Activated CD8-positive, alpha-beta T cell treated with anti-CD3 and anti-CD28 coated beads for 36 hours (primary cell): ENCODE measurements around the gene F12. TPM values are rescaled to one million over a fixed set of nuclear protein-coding genes. Genes with fewer than 3 reads are reported as not detected.
"Not testable (repeated sequence)": the region's sequence is repeated elsewhere in the genome, so short reads cannot be mapped to it uniquely, and the experiment has no call there.

ENCODE experiments used
- ATAC-seq: fragments of 200-7000 bp; cut with Tn5 transposase; one replicate; pipeline ENCODE4 v1.10.0; 2021; ENCODE audit warnings: mild to moderate bottlenecking, moderate library complexity
- CTCF ChIA-PET: fragments of 350-600 bp; sonication (Branson Sonifier 250); formaldehyde crosslinking; loops from one replicate; lab custom pipeline; 2021; ENCODE audit warnings: antibody characterized with exemption; lab: Charles Lee
- POLR2A ChIA-PET: fragments of 350-600 bp; sonication (Branson Sonifier 250); formaldehyde crosslinking; loops from one replicate; lab custom pipeline; 2021; ENCODE audit warnings: antibody characterized with exemption; lab: Charles Lee
- DNase-seq: peaks from one replicate; pipeline ENCODE4 v3.0.0-alpha.2; 2020
- H3K27ac Mint-ChIP-seq: one replicate; pipeline ENCODE4 v1.8.0; 2021; ENCODE audit warnings: mild to moderate bottlenecking, mixed read lengths
- H3K27me3 Mint-ChIP-seq: one replicate; pipeline ENCODE4 v1.8.0; 2021; ENCODE audit warnings: mixed read lengths
- H3K36me3 Mint-ChIP-seq: one replicate; pipeline ENCODE4 v1.8.0; 2021; ENCODE audit warnings: low read depth, mixed read lengths
- H3K4me1 Mint-ChIP-seq: one replicate; pipeline ENCODE4 v1.8.0; 2021; ENCODE audit warnings: low read depth, mixed read lengths
- H3K4me3 Mint-ChIP-seq: one replicate; pipeline ENCODE4 v1.8.0; 2021; ENCODE audit warnings: mild to moderate bottlenecking, moderate library complexity, mixed read lengths
- H3K9me3 Mint-ChIP-seq: one replicate; pipeline ENCODE4 v1.8.0; 2021; ENCODE audit warnings: mixed read lengths
- intact Hi-C: fragments of 100-400 bp; cut with micrococcal nuclease; formaldehyde crosslinking; loops from one replicate; pipeline ENCODE4 v1.10.0; 2022
- total RNA-seq, 2 experiments: library from RNA; stranded (reverse); gene quantifications; one replicate each; pipeline ENCODE4 v1.2.3, GENCODE V29; 2021
- TF ChIP-seq, protein P1 (sequence below): fragments of 200-600 bp; IDR thresholded peaks from one replicate; pipeline ENCODE4 v1.8.0; 2022; ENCODE audit warnings: antibody characterized with exemption, mild to moderate bottlenecking

Gene F12
- total RNA-seq, 2 experiments from 2014 or later, result 7.9 TPM

DNA sequence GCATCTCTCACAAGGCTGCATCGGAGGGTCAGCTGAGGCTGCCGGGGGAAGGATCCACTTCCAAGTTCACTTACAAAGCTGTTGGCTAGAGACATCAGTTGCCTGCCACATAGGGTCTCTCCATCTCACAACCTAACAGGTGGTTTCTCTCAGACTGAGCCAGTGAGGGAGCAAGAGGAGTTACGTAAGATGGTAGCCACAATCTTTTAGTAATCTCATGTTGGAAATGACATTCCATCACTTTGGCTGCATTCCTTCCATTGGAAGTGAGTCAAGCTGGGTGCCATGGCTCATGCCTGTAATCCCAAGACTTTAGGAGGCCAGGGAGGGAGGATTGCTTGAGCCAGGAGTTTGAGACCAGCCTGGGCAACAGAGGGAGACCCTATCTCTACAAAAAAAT is 9.7 kb upstream of the F12 start:
- Mint-ChIP-seq H3K9me3 (no peaks in the 10 kb centered on the region), H3K27me3 (no peaks in the 10 kb centered on the region), H3K27ac (no peak overlapping the region), H3K4me1 (peaks cover 7% of the 10 kb centered on the region), H3K4me3 (no peak overlapping the region), H3K36me3 (no peaks in the 10 kb centered on the region)
- TF ChIP-seq, protein P1, sequence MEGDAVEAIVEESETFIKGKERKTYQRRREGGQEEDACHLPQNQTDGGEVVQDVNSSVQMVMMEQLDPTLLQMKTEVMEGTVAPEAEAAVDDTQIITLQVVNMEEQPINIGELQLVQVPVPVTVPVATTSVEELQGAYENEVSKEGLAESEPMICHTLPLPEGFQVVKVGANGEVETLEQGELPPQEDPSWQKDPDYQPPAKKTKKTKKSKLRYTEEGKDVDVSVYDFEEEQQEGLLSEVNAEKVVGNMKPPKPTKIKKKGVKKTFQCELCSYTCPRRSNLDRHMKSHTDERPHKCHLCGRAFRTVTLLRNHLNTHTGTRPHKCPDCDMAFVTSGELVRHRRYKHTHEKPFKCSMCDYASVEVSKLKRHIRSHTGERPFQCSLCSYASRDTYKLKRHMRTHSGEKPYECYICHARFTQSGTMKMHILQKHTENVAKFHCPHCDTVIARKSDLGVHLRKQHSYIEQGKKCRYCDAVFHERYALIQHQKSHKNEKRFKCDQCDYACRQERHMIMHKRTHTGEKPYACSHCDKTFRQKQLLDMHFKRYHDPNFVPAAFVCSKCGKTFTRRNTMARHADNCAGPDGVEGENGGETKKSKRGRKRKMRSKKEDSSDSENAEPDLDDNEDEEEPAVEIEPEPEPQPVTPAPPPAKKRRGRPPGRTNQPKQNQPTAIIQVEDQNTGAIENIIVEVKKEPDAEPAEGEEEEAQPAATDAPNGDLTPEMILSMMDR, result no peak
- intact Hi-C loops, result no loop called here
- DNase-seq (no peak), ATAC-seq (no peak)
- ChIA-PET POLR2A (interaction anchor here (0.7 to 1.4 kb wide), 2 partner anchors 27 to 83 kb away, joined by 3 to 6 read pairs; partner anchors contain the start of gene PRR7), CTCF (interaction anchor here (7.0 kb wide), 1 partner anchor 15 kb away, joined by 76 read pairs; no protein-coding TSS in a partner anchor)

DNA sequence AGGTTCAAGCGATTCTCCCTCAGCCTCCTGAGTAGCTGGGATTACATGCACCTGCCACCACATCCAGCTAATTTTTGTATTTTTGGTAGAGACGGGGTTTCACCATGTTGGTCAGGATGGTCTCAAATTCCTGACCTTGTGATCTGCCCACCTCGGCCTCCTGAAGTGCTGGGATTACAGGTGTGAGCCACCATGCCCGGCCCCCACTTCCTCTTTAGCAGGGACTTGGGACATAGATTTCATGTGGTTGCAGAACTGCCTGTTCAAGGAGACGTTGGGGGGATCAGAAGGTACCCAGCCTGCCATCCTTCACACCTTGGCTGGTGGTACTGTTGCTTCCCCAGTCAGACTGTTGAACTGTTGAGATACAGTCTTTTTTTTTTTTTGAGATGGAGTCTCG is 7.7 kb upstream of the F12 start:
- H3K9me3 Mint-ChIP-seq, intact Hi-C loops, H3K27ac Mint-ChIP-seq, DNase-seq, H3K4me3 Mint-ChIP-seq, H3K36me3 Mint-ChIP-seq, H3K27me3 Mint-ChIP-seq, ATAC-seq: not testable (repeated sequence)
- POLR2A ChIA-PET, result interaction anchor here (0.9 to 4.7 kb wide), 5 partner anchors 9 to 28 kb away, joined by 4 to 23 read pairs (median 5); partner anchors contain the start of gene GRK6
- CTCF ChIA-PET, result interaction anchor here (1.0 to 7.0 kb wide), 5 partner anchors 9 to 107 kb away, joined by 3 to 76 read pairs (median 3); no protein-coding TSS in a partner anchor
- peaks cover 25% of the 10 kb centered on the region for H3K4me1 Mint-ChIP-seq

- H3K4me3 Mint-ChIP-seq, result no peak overlapping the region
- H3K27me3 Mint-ChIP-seq, result no peaks in the 10 kb centered on the region
- intact Hi-C loops, result no loop called here
- TF ChIP-seq, protein P1, result no peak
- H3K36me3 Mint-ChIP-seq, result no peaks in the 10 kb centered on the region
- no peak for ATAC-seq
- ChIA-PET POLR2A (interaction anchor here (1.0 to 4.7 kb wide), 3 partner anchors 18 to 50 kb away, joined by 3 to 23 read pairs (median 6); no protein-coding TSS in a partner anchor), CTCF (interaction anchor here (0.8 to 7.0 kb wide), 9 partner anchors 10 to 105 kb away, joined by 3 to 76 read pairs (median 4); no protein-coding TSS in a partner anchor)
- H3K27ac Mint-ChIP-seq, result no peak overlapping the region
- DNase-seq, result no peak
- no peaks in the 10 kb centered on the region for H3K9me3 Mint-ChIP-seq
- H3K4me1 Mint-ChIP-seq, result peaks cover 40% of the 10 kb centered on the region
Observed at GRCh38 chr5:177414481-177414880, 5.1 kb upstream of the F12 start.

GRCh38 chr5:177412603-177413233 is 3.4 kb upstream of the F12 start:
- Mint-ChIP-seq H3K4me3 (peak overlapping the region; percentile 18), H3K27ac (peak overlapping the region; percentile 70), H3K36me3 (no peaks in the 10 kb centered on the region), H3K4me1 (peaks cover 40% of the 10 kb centered on the region), H3K9me3 (no peaks in the 10 kb centered on the region), H3K27me3 (no peaks in the 10 kb centered on the region)
- ATAC-seq, result peak; percentile 82
- intact Hi-C loops, result no loop called here
- TF ChIP-seq, protein P1, result no peak
- peak; percentile 46 for DNase-seq
- POLR2A ChIA-PET, result interaction anchor here (1.1 to 2.4 kb wide), 8 partner anchors 11 to 43 kb away, joined by 3 to 6 read pairs (median 5); no protein-coding TSS in a partner anchor
- CTCF ChIA-PET, result interaction anchor here (0.9 to 7.0 kb wide), 3 partner anchors 8 to 103 kb away, joined by 3 to 76 read pairs (median 3); no protein-coding TSS in a partner anchor

DNA sequence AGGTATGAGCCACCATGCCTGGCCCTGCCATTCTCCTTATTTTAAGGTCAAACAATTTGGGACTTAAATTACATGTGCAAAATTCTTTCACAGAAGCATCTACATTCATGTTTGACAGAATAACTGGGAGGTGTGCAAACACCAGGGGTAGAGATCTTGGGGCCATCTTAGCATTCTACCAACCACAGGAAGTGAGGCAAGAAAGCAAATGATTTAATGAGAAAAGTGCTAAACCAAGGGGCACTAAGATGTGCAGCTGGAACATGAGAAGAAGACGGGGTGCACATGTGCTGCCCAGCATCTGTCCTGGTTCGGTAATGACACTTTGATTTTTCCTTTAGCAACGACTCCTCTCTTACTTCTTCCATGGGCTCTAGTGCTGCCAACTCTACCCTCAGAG is 1.2 kb upstream of the F12 start:
- DNase-seq, result no peak
- TF ChIP-seq, protein P1, result no peak
- Mint-ChIP-seq H3K27me3 (no peaks in the 10 kb centered on the region), H3K9me3 (no peaks in the 10 kb centered on the region), H3K4me1 (peaks cover 42% of the 10 kb centered on the region), H3K36me3 (no peaks in the 10 kb centered on the region), H3K27ac (no peak overlapping the region), H3K4me3 (no peak overlapping the region)
- POLR2A ChIA-PET, result interaction anchor here (0.7 to 1.2 kb wide), 2 partner anchors 18 to 34 kb away, joined by 3 to 6 read pairs; no protein-coding TSS in a partner anchor
- intact Hi-C loops, result no loop called here
- ATAC-seq, result no peak
- CTCF ChIA-PET, result interaction anchor here (0.7 to 10.5 kb wide), 2 partner anchors 21 to 37 kb away, joined by 3 to 415 read pairs; partner anchors contain the start of gene PRR7
